Hematopoietic multipotent progenitor cell treated with erythropoietin and hydrocortisone succinate and interleukin-3 and kit ligand, for 6 days (in vitro differentiated cells): ENCODE measurements around the gene GRIP1.
"Not testable (repeated sequence)": the region's sequence is repeated elsewhere in the genome, so short reads cannot be mapped to it uniquely, and the experiment has no call there.

Experiments used
- DNase-seq: peaks from one replicate; pipeline ENCODE4 v3.0.0-alpha.2; 2015

The GRIP1 gene

DNA sequence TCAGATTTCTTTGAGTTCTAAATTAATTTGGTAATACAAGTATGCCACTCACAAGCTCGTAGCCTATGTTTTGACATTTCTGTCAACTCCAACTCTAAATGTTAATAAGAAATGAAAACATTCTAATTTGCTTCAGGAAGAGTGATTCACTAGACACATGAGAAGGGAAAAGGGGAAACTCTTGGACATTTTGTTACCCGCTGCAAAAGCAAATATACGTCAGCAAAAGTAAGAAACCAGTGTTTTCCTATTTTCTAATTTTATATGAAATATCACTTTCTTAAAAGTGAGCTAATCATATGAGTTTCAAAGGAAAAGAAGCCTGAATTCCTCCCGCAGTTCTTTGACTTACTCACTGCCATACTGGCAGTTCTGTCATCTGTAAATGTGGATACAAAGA is 162.3 kb downstream of the GRIP1 start:
- no peak for DNase-seq

DNA sequence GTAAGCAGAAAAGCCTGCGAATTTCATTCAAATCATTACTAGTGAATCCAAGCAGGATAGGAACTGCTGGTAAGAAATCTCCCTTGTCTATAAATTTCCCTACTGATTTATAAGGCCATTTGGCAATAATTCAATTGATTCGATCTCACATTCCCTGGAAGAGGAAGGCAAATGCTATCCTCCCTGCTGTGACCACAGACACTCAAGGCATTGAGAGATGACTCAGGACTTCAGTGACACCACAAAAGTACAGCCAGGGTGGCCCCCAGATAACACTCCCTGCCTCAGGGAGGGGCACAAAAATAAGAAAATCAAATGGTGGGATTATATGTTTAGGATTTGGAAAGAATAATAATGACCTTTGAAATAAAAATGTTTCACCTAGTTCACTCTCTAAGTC is 162.7 kb downstream of the GRIP1 start:
- DNase-seq, result no peak

DNA sequence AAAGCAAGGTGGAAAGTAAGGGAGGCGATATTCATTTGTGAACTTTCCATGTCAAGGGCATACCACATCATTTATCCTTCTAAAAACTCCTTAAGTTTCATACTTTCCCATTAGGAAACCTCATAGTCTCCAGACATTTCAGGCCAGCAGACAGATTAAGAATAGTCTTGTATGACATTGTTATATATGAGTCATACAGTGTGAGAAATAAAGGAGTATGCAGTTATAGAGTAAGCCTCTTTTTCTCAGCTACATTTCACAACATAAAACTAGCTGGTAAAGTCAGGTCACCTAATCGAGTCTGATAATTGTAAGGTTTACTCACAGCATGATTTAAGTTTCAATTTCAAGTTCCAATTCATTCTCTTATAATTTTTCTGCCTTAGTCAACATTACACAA is 164.3 kb downstream of the GRIP1 start:
- no peak for DNase-seq

DNA sequence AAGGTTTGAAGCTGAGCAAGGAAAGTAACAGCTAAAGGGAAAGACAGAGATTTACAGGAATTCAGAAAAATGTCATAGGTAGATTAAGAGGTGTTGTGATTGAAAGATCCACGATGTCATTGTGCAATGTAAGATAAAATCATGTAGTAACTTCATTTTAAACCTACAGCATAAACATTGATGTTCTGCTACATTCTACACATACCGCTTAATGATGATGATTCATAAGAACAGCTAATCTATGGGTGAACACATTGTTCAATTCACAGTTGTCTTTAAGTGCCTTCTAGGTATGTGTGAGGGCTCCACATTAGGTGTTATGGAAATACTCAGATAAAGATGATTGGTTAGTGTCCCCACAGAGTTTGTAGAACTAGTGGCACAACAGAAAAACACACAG is 170.9 kb downstream of the GRIP1 start:
- DNase-seq, result no peak

DNA sequence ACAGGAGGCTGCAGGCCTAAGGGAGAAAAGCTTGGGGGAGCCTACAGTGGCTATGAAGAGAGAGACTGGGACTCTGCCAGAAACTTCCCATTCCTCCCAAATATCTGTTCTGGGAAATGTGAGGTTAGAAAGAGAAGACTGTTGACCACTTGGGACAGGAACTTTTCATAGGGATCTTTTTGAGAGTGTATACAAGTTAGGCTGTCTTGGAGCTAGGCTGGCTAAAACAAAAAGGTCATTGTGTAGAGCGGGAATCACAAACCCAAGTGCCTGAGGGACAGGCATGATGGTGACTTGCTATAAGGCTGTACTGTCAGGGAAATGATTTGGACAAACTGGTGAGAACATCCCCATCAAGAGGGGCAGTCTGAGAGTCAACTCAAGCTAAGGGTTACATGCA is 175.1 kb downstream of the GRIP1 start:
- DNase-seq, result no peak

DNA sequence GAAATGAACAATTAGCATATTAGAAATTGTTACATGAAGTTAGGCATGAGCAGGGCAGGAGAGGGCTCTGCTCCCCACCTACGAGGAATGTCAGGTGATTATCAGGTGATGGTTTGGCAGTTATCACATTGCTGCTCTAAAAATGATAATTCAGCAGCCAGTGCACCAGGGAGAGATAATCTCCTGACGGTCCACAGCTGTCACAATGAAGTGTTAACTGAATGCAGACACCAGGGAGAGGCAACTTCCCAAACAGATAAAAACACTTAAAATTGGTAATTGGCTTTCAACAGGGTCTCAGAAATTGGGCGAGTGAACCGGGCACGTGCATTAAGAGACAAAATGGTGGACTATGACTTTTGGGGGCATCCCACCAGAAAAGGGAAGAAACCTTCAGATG is 176.0 kb downstream of the GRIP1 start:
- no peak for DNase-seq

DNA sequence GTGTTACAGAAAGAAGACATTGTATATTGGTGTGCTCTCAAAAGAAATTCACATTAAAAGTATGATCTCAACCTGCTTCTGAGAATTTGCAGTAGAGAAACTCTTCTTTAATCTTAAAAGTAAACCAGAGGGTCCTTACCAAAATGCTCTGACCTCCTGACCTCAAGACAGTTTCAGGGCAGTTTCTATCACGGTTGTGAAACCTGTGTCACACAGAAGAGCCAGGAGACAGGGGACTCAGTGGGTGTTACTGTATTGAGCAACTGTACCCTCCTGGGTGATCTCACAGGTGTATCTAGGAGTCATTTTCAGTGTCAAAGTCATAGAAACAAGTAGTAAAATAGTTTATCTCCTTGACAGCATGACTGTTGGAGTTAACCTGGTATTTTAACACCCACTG is 178.0 kb downstream of the GRIP1 start:
- no peak for DNase-seq

DNA sequence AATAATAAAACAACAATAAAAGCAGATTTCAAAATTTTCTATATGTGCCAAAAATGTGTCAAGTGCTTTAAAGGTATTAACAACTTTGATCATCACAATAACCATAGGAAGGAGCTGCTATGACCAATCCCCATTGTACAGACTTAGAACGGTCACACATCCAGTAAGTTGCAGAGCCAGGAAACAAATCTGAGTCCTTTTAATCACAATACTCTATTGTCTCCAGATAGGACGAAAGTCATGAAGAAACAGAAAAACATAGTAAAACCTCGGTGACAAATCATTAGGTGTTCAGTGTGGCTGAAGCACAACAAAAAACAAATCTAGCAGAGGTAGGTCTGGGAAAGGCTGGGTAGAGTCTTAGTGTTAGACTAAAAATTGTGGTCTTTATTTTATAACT is 178.8 kb downstream of the GRIP1 start:
- no peak for DNase-seq

DNA sequence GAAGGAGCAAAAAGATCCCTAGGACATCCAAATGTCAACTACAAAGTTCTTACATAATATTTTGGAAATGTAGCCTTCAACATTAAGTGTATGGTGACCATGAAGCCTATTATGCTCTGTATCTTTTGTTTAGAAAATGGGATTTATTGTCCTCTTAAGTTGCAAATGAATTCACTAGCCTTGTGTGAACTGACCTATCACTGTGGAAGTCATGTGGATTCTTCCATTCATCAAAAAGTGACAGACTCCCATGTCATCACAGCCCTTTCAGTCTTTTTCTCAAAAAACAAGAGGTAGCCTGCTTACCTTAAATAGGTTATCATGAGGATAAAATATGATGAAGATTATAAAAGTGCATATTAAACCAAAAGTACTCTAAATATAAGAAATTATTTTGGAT is 179.9 kb downstream of the GRIP1 start:
- DNase-seq, result no peak

DNA sequence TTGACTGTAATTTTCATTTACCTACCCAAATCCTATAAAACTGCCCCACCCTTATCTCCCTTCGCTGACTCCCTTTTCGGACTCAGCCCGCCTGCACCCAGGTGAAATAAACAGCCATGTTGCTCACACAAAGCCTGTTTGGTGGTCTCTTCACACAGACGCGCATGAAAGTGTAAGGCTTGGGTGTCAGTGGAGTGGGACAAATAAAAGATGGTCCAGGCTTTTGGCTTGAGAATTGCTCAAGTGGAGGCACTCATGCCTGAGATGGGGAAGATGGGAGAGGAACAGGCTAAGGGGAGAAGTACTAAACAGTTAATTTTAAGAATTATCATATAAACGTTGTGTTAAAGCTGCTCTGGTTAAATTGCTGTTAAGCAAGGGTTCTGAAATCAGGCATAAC is 180.8 kb downstream of the GRIP1 start:
- DNase-seq, result not testable (repeated sequence)

DNA sequence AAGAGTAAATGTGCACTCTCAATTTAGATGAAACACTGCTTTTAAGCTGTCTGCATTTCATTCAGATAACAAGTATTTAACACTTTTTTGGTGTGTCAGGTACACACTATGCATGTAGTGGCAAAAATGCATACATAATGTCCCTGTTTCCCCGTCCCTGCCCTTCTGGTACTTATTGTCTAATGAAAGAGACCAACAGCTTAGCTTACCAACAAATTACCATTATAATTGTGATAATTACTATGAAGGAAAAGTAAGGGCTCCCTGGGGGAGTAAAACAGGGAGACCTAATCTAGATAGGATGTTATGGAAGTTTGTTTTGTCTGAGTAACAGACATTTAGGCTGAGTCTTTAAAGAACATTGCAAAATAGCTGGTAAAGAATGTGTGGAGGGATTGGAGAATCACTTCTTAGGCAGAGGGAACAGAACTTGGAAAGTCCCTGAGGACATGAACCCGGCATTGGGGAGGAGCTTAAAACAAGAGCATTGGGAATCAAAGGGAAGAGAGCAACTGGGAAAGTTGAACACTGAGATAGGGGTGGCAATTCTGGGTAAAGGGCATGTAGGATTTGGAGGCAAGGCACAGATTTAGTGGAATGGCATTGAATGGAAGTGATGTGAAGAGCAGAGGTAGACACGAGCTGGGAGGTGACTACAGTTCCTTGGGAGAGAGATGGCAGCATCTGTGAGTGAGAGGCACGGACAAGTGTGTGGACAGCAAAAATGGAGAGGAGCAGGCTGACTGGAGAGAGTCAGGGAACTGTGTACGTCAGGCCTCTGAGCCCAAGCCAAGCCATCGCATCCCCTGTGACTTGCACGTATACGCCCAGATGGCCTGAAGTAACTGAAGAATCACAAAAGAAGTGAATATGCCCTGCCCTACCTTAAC is 181.6 kb downstream of the GRIP1 start:
- DNase-seq, result no peak

DNA sequence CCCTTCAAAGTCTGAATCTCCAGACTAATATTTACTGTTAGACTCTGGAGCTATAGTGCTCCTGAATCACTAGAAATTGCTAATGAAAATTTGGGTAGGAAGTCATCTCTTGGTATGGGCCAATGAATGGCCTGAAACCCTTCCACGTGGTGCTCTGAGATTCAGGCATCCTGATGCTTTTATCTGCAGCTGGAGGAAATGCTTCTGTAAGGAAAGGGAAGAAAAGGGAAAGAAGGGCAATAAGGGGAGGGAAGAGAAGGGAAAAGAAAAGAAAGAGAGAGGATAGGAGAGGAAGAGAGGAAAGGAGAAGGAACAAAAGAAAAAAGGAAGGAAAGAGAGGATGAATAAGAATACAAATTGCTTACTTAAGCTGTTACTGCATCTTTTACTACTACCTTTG is 182.3 kb downstream of the GRIP1 start:
- no peak for DNase-seq

DNA sequence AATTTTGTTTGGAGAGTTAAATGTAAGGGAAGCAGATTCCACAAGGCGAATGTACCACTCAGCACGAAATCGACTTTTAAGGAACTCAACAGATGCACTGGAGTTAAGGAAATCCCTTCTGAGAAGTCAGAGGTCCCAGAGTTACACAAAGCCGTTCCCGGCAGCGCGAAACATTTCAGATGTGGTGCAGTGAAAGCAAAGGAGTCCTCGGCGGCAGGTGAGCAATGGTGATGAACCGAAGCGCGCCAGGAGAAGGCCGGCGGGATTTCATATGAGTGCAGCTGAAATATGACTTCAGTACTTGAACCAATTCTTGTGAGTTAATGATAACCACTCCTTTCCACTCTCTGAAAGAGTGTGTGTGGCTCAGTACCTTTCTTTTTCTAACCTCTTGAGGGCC is 183.2 kb downstream of the GRIP1 start:
- DNase-seq, result no peak

DNA sequence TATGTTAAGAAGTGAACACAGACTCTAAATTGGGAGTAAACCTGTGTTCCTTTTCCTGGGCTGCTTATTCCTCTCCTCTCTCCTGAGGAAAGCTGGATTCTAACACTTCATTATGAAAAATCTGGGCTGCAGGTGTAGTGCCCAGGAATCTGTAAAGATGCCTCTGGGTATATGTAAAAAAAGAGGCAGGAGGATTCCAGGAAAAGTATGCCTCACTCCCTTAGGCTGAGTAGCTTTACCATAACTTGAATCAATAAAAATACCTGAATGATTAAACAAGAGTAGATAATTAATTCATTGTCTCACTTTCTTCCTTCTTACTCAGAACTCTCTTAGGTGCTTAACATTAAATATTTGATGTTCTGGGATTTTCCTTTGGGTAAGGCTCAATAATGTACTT is 185.1 kb downstream of the GRIP1 start:
- DNase-seq, result no peak

DNA sequence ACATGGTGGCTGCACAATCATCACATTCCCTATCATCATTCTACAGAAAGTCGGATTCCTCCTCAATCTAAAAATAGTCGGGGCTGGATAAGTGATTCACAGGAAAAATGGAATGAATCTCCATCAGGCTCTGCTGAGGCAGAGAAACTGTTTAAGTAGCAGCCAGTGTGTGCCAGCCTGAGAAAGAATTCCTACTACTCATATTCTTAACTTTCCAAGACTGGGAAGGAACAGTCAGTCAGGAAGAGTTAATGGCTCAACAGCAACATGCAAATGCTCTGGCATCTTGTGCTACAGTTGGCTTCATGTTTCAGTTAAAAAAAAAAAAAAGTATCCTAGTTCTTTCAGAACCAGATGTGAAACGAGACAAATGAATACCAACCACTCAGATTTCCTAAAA is 187.0 kb downstream of the GRIP1 start:
- DNase-seq, result no peak

DNA sequence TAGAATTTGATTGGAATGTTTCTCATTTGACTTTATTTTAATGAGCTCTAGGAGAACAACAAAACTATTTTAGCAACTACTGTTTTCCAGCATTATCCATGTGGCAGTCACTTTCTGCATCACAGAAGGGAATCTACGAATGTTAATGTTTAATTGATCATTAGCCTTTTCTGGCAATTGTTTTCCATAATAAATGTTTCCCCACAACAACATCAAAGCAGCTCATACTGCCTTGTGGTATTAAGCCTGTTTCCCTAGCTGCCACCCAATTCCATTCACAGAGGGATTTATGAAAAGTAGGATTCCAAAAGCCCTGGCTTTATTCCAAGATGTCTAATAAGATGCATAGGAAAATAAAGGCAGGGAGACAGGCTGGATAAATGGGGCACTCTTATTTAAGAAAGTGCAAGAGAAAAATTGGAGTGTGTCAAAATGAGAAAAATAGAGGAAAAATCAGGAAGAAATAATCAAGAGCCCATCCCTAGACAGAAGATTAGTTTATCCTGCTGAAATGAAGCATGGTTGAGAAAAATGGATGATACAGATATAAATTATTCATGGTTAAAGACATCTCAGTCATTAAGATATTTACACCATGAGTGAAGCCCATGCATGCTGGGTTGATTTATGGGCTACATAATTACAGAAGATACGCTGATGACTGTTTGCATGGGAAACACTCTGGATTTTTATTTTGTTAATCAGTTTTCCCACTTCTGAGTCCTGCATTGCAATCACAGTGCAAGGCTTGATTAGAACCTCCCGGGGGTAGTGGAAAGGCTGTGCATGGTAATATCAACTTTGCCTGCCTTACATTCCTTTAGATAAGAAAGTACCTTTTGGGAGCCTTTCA is 196.3 kb downstream of the GRIP1 start:
- DNase-seq, result no peak

DNA sequence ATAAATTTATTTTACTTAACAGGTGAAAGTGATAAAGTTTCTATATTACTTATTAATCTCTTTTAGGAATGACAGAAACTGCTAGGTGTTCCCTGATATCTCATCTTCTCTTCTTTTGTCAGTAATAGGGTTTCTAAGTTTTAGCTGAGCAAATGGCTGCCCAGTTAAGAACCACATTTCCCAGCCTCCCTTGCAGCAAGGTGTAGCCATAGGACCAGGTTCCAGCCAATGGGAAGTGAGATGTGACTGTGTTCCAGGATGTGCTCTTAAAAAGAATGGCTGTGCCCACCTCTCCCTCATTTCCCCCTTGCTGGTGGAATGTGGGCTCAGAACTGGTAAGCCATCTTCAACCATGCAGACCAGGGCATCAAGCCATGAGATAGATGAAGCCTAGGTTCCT is 210.9 kb downstream of the GRIP1 start:
- DNase-seq, result peak; percentile 12

DNA sequence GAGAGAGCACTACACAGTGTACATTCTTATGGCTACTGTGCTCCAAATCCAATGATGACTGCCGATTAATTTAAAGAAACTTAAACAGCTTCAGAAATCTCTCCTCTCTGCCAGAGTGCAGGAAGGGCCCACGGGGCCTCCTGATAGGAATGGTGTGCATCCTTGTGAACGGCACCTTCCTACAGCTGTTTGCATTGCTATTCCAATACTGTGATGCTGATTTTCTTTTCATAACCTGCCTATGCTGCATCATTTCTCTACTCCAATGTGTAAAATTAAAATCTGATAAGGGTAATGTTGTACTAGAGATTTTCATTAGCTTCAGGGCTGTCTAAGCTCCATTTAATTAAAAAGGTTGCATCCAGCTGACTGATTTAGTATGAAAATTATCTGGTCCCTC is 217.5 kb downstream of the GRIP1 start:
- DNase-seq, result no peak

DNA sequence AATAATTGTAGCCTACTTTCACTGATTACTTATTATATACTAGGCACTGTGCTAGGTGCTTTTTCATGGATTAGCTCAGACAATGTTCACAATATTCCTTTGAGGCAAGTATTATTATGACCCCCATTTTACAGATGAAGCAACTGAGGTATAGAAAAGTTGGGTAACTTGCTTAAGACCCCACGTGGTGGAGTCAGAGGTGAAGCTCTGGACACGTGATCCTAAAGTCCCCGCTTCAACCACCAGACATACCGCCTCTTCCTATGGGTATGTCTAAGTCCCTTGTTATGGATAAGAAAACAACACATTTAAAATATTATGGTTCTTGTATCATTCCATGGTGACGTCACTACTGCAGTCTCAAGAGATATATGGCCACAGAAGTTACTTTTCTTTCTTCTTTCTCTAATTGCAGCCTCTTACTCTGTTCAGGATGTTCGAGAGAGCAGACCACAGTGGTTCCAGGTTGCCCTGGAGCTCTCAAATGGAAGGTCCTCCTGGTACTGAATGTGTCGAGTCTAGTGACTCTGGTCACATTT is 218.9 kb downstream of the GRIP1 start:
- DNase-seq, result no peak

DNA sequence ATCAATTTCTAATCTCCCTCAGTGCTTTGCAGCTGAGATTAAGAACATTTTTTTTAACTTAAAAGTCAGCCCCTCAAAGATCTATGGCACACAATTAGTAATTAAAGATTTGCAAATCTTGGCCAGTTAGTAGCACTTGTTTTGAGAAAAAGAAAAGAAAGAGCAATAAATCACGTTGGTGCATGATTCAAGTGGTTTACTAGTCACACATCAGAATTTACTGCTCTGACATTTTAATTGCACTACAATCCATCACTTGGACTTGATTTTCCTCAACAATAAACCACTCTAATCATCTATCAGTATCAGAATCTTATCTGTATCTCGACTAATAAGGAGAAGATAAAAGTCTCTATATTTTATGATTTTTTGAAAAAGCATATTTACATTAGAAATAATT is 222.3 kb downstream of the GRIP1 start:
- no peak for DNase-seq

DNA sequence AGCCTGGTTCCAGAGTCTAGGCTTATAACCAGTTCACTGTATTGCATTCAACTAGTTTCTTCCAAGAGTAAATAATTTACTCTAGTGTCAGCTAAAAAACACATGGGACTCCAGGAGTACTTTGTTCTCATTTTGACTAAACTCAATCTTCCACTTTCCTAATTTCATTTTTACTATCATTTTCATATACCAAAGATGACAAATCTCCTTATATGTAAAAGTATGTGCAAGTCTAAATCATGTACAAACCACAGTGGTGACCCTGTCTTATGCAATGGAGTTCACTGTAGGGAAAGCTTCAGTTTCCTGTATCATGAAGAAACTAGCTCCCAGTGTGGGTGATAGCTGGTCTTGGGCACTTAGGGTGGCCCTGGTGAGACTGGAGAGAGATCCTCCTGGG is 225.0 kb downstream of the GRIP1 start:
- DNase-seq, result no peak

DNA sequence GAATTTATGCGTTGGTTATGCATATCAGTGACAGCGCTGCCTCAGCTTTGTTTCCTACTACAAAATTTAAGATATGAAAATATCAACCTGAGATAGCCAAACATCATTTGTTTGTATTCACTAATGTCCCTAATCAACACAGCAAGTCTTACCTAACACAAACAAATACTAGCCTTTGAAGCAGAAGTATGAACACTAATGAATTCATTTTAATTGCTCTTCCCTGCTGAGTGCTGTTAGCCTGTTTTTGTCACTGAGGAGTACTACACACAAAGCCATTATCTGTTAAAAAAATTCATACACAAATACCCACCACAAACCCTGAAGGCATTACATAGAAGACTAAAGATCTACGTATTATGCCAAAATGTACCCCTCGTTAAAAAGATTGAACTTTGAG is 225.8 kb downstream of the GRIP1 start:
- no peak for DNase-seq

DNA sequence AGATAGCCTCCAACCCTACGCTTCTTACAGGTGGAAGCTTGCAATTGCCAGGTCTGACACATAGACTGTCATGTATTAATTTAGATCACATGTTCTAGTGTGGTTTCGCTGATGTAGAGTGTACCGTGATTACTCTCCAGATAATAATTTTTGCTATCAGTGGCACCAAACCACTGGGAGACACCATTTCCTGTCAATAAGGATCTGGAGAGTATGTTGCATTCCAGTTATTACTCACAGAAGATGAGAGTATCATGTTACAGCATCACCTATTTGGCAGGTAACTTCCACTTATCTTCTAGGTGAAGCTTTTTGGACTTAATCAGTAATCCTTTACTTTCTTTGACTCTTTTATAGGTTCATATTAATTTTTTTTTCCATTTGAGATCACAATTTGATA is 229.3 kb downstream of the GRIP1 start:
- no peak for DNase-seq

DNA sequence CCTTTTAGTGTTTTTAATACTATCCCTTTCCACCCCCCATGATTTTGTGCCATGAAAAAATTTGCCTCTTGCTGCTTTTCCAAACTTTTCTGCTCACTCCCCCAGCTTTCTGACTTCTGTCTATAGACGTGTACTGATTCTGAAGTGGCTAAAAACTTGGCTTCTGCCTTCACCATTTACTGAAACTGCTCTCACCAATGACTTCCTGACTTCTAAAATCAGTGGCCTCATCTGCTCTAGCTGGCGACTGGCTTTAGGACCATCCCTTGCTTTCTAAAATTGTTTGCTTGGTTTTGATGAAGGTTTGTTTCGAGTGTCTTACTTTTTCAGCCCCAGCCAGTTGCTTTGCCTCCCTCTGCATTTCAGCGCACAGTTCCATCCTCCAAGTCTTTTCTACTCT is 231.2 kb downstream of the GRIP1 start:
- no peak for DNase-seq
